ENCODE results near the gene EDC4.

The EDC4 gene

GRCh38 chr16:67878846-67879245 is 6.0 kb downstream of the EDC4 start:
- in situ Hi-C loops (cut with MboI; ENCODE audit: low sequenced_read_pairs): no loop called here

GRCh38 chr16:67879462-67879861 is 6.6 kb downstream of the EDC4 start:
- in situ Hi-C loops (cut with MboI; ENCODE audit: low sequenced_read_pairs): no loop called here

GRCh38 chr16:67879936-67880335 is 7.1 kb downstream of the EDC4 start:
- in situ Hi-C loops (cut with MboI; ENCODE audit: low sequenced_read_pairs): loop anchor here (10.0 kb wide), 1 partner anchor 55 kb away; the partner anchor contains the start of genes CTRL and PSMB10

GRCh38 chr16:67880584-67880983 is 7.7 kb downstream of the EDC4 start:
- in situ Hi-C loops (cut with MboI; ENCODE audit: low sequenced_read_pairs): loop anchor here (10.0 kb wide), 1 partner anchor 54 kb away; the partner anchor contains the start of genes CTRL and PSMB10

GRCh38 chr16:67881621-67882161 is 8.8 kb downstream of the EDC4 start:
- in situ Hi-C loops (cut with MboI; ENCODE audit: low sequenced_read_pairs): loop anchor here (10.0 kb wide), 1 partner anchor 53 kb away; the partner anchor contains the start of genes CTRL and PSMB10

- in situ Hi-C loops (cut with MboI; ENCODE audit: low sequenced_read_pairs): loop anchor here (10.0 kb wide), 1 partner anchor 52 kb away; the partner anchor contains the start of genes CTRL and PSMB10
These were observed 9.7 kb downstream of the EDC4 start for GRCh38 chr16:67882374-67883145.

GRCh38 chr16:67883146-67883871 is 10.5 kb downstream of the EDC4 start:
- in situ Hi-C loops (cut with MboI; ENCODE audit: low sequenced_read_pairs): loop anchor here (10.0 kb wide), 1 partner anchor 51 kb away; the partner anchor contains the start of genes CTRL and PSMB10

GRCh38 chr16:67883872-67884261 is 11.0 kb downstream of the EDC4 start:
- in situ Hi-C loops (cut with MboI; ENCODE audit: low sequenced_read_pairs): loop anchor here (10.0 kb wide), 1 partner anchor 51 kb away; the partner anchor contains the start of genes CTRL and PSMB10

- in situ Hi-C loops (cut with MboI; ENCODE audit: low sequenced_read_pairs): loop anchor here (10.0 kb wide), 1 partner anchor 50 kb away; the partner anchor contains the start of genes CTRL and PSMB10
These were observed 11.8 kb downstream of the EDC4 start, which contains the start of gene NRN1L for GRCh38 chr16:67884684-67885083. Gene NRN1L, plus strand, starts transcription at chr16:67884885. Its CDS starts 19 bp downstream, at chr16:67884904.

GRCh38 chr16:67885545-67885944 is 12.7 kb downstream of the EDC4 start:
- in situ Hi-C loops (cut with MboI; ENCODE audit: low sequenced_read_pairs): loop anchor here (10.0 kb wide), 1 partner anchor 49 kb away; the partner anchor contains the start of genes CTRL and PSMB10

- in situ Hi-C loops (cut with MboI; ENCODE audit: low sequenced_read_pairs): loop anchor here (10.0 kb wide), 1 partner anchor 49 kb away; the partner anchor contains the start of genes CTRL and PSMB10
These were observed 13.1 kb downstream of the EDC4 start for GRCh38 chr16:67885976-67886375.

GRCh38 chr16:67886387-67886786 is 13.5 kb downstream of the EDC4 start:
- in situ Hi-C loops (cut with MboI; ENCODE audit: low sequenced_read_pairs): loop anchor here (10.0 kb wide), 1 partner anchor 48 kb away; the partner anchor contains the start of genes CTRL and PSMB10

- in situ Hi-C loops (cut with MboI; ENCODE audit: low sequenced_read_pairs): loop anchor here (10.0 kb wide), 1 partner anchor 46 kb away; the partner anchor contains the start of genes CTRL and PSMB10
These were observed 15.5 kb downstream of the EDC4 start for GRCh38 chr16:67888331-67888730.

GRCh38 chr16:67892375-67892774 is 19.5 kb downstream of the EDC4 start:
- in situ Hi-C loops (cut with MboI; ENCODE audit: low sequenced_read_pairs): no loop called here

GRCh38 chr16:67892899-67893742 is 20.3 kb downstream of the EDC4 start, which contains the start of gene PSKH1:
Gene PSKH1, plus strand, starts transcription at chr16:67893254. Its CDS starts 15,496 bp downstream, at chr16:67908750.
- in situ Hi-C loops (cut with MboI; ENCODE audit: low sequenced_read_pairs): no loop called here

- in situ Hi-C loops (cut with MboI; ENCODE audit: low sequenced_read_pairs): no loop called here
These were observed 21.0 kb downstream of the EDC4 start for GRCh38 chr16:67893743-67894399.

- in situ Hi-C loops (cut with MboI; ENCODE audit: low sequenced_read_pairs): no loop called here
These were observed 24.4 kb downstream of the EDC4 start for GRCh38 chr16:67897231-67897630.

GRCh38 chr16:67901734-67902133 is 28.9 kb downstream of the EDC4 start:
- in situ Hi-C loops (cut with MboI; ENCODE audit: low sequenced_read_pairs): no loop called here

GRCh38 chr16:67902831-67903230 is 30.0 kb downstream of the EDC4 start:
- in situ Hi-C loops (cut with MboI; ENCODE audit: low sequenced_read_pairs): no loop called here
